CD14-positive monocyte (primary cell): ENCODE results near the gene PSMF1. TPM values are rescaled to one million over a fixed set of nuclear protein-coding genes. Genes with fewer than 3 reads are reported as not detected.

Experiments used
- DNase-seq, 3 donors: peaks; one replicate each; pipeline ENCODE4 v3.0.0-alpha.2; 2011 to 2022
- H2AFZ ChIP-seq: 2 replicates; pipeline ENCODE4 v1.6.0; 2012; ENCODE audit warnings: mild to moderate bottlenecking, low read depth, low read length, inconsistent platforms; ENCODE audit not compliant: insufficient read depth, poor library complexity, severe bottlenecking
- H3K27ac ChIP-seq, 2 donors: 1 replicate in 1 of 2; 2 replicates in 1 of 2; pipeline ENCODE4 v1.5.1; 2012 to 2013; ENCODE audit warnings: low read length in 2 of 2, control low read depth in 1 of 2, inconsistent platforms in 1 of 2, low read depth in 1 of 2, mild to moderate bottlenecking in 1 of 2
- H3K27me3 ChIP-seq, 2 donors: one replicate each; pipeline versions ENCODE4 v1.6.0 to v1.6.1; 2011 to 2013; ENCODE audit warnings: low read length in 2 of 2; ENCODE audit not compliant: control insufficient read depth in 2 of 2, insufficient read depth in 2 of 2
- H3K36me3 ChIP-seq, 2 donors: replicated peaks in 1 of 2; 1 replicate in 1 of 2; 2 replicates in 1 of 2; pipeline versions ENCODE4 v1.5.1 to v1.6.1; 2012 to 2013; ENCODE audit warnings: low read length in 2 of 2, control low read depth in 1 of 2, inconsistent platforms in 1 of 2, mild to moderate bottlenecking in 1 of 2; ENCODE audit not compliant: insufficient read depth in 2 of 2, control insufficient read depth in 1 of 2
- H3K4me1 ChIP-seq, 2 donors: 1 replicate in 1 of 2; 2 replicates in 1 of 2; pipeline versions ENCODE4 v1.5.1 to v1.6.1; 2012 to 2013; ENCODE audit warnings: low read length in 2 of 2, control low read depth in 1 of 2, inconsistent platforms in 1 of 2, mild to moderate bottlenecking in 1 of 2, moderate library complexity in 1 of 2; ENCODE audit not compliant: insufficient read depth in 2 of 2, control insufficient read depth in 1 of 2
- H3K4me2 ChIP-seq: replicated peaks from 2 replicates; pipeline ENCODE3; 2012; ENCODE audit warnings: low read length, moderate library complexity, mild to moderate bottlenecking; ENCODE audit not compliant: poor library complexity, severe bottlenecking; ENCODE audit errors: extremely low read depth
- H3K4me3 ChIP-seq, 3 experiments: fragments of 200-600 bp in 1 of 3; sonication (generic) in 1 of 3; replicated peaks in 1 of 3; 1 replicate in 2 of 3; 2 replicates in 1 of 3; pipeline ENCODE4 v1.5.1; 2011 to 2013; ENCODE audit warnings: low read length in 3 of 3, mild to moderate bottlenecking in 3 of 3, control low read depth in 2 of 3, low read depth in 2 of 3, inconsistent platforms in 1 of 3, moderate library complexity in 1 of 3
- H3K79me2 ChIP-seq: 2 replicates; pipeline ENCODE4 v1.6.0; 2012; ENCODE audit warnings: mild to moderate bottlenecking, control low read depth, inconsistent platforms, low read length, moderate library complexity; ENCODE audit not compliant: insufficient read depth
- H3K9ac ChIP-seq: 2 replicates; pipeline ENCODE4 v1.6.0; 2017; ENCODE audit warnings: low read length, mild to moderate bottlenecking; ENCODE audit not compliant: insufficient read depth, poor library complexity, severe bottlenecking
- H3K9me3 ChIP-seq, 2 donors: replicated peaks in 1 of 2; 1 replicate in 1 of 2; 2 replicates in 1 of 2; pipeline versions ENCODE4 v1.5.1 to v1.6.1; 2012 to 2013; ENCODE audit warnings: low read length in 2 of 2, control low read depth in 1 of 2; ENCODE audit not compliant: control insufficient read depth in 1 of 2, insufficient read depth in 1 of 2
- H4K20me1 ChIP-seq: 2 replicates; pipeline ENCODE4 v1.6.0; 2012; ENCODE audit warnings: mild to moderate bottlenecking, low read length, control low read depth, moderate library complexity; ENCODE audit not compliant: insufficient read depth
- H3K27ac Mint-ChIP-seq, 7 donors: one replicate each; pipeline ENCODE4 v1.8.0; 2020; ENCODE audit warnings: mild to moderate bottlenecking in 7 of 7, mixed read lengths in 7 of 7, moderate library complexity in 6 of 7, inconsistent platforms in 2 of 7
- H3K27me3 Mint-ChIP-seq, 3 donors: one replicate each; pipeline ENCODE4 v1.8.0; 2021 to 2022; ENCODE audit warnings: low read depth in 3 of 3, mild to moderate bottlenecking in 3 of 3, mixed read lengths in 3 of 3, moderate library complexity in 3 of 3, inconsistent platforms in 1 of 3
- H3K36me3 Mint-ChIP-seq, 2 donors: one replicate each; pipeline ENCODE4 v1.8.0; 2020; ENCODE audit warnings: mixed read lengths in 2 of 2, inconsistent platforms in 1 of 2, mild to moderate bottlenecking in 1 of 2
- H3K4me1 Mint-ChIP-seq: one replicate; pipeline ENCODE4 v1.8.0; 2020; ENCODE audit warnings: mild to moderate bottlenecking, mixed read lengths
- H3K4me3 Mint-ChIP-seq, 2 donors: one replicate each; pipeline ENCODE4 v1.8.0; 2020; ENCODE audit warnings: mild to moderate bottlenecking in 2 of 2, mixed read lengths in 2 of 2, moderate library complexity in 1 of 2
- H3K9me3 Mint-ChIP-seq, 7 donors: one replicate each; pipeline ENCODE4 v1.8.0; 2020 to 2022; ENCODE audit warnings: mixed read lengths in 7 of 7, mild to moderate bottlenecking in 6 of 7, moderate library complexity in 6 of 7, inconsistent platforms in 2 of 7
- WGBS: methylation state at CpG from one replicate; pipeline ENCODE4 v1.1.5; 2013; ENCODE audit warnings: missing lambda C conversion rate; ENCODE audit not compliant: insufficient coverage; 5-methylcytosine and 5-hydroxymethylcytosine counted together
- intact Hi-C, 2 donors: fragments of 100-400 bp; cut with micrococcal nuclease; formaldehyde crosslinking; loops; one replicate each; pipeline versions ENCODE4 v1.15.0 to v1.15.1; 2023
- polyA plus RNA-seq, 3 donors: library from polyadenylated mRNA; depleted of rRNA in 1 of 3; unstranded in 2 of 3; stranded (reverse) in 1 of 3; fragments of 300-500 nt in 2 of 3; fragments of >200 nt in 1 of 3; fragmentation: Illumina TruSeq in 2 of 3; gene quantifications; 1 replicate in 2 of 3; 2 replicates in 1 of 3; pipeline ENCODE4 v1.2.3, GENCODE V29; 2012 to 2021
- TF ChIP-seq, protein P1 (sequence below): fragments of 200-600 bp; IDR thresholded peaks from one replicate; pipeline ENCODE4 v1.8.0; 2022; ENCODE audit warnings: antibody characterized with exemption, mild to moderate bottlenecking

The PSMF1 gene
- polyA plus RNA-seq, 3 donors = 103 to 349 (median 138) TPM

DNA sequence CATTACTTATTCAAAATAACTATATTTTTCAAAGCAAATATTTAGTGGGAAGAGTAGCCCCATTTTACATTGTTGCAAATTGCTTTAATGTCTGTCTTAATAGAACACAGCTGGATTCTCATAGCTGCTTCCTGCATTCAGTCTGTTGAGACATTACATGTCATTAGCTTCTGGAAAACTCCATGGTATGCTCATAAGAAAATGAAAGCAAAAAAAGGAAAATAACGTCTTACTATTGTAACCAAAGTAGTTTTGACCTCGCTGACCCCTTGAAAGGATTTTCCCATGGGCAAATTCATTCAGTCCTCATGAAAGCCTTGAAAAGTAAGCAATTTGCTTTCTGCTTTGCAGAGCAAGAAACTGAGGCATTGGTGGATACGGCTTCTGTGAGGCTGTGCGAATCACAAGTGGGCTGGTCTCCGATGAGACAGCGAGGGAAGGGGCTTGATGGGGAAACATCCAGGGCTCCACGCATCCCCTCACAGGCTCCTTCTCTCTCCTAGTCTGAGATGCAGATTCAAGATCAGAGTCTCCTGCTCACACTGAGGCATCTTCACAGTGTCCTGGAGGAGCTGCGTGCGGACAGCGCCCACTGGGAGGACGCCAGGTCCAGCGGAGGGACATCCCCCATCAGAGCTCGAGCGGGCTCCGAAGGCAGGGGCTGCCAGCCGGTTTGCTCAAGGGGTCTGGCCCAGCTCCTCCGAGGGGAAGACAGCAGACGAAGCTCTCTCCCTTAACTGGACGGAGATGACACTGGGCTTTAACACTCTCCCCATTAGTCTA, 88.2 kb downstream of the PSMF1 start:
- H4K20me1 ChIP-seq = no peaks in the 10 kb centered on the region
- H3K36me3 ChIP-seq = no peaks in the 10 kb centered on the region
- H3K79me2 ChIP-seq = no peaks in the 10 kb centered on the region
- intact Hi-C loops = no loop called here
- Mint-ChIP-seq H3K36me3 (no peaks in the 10 kb centered on the region), H3K4me3 (no peak overlapping the region), H3K4me1 (peaks cover 5% of the 10 kb centered on the region), H3K27ac (no peak overlapping the region), H3K27me3 (peaks cover 1 to 8% (median 2%) of the 10 kb centered on the region in 3 donors), H3K9me3 (no peaks in the 10 kb centered on the region)
- no peak overlapping the region for H3K4me2 ChIP-seq
- no peak overlapping the region for H3K9ac ChIP-seq
- H3K27ac ChIP-seq = no peak overlapping the region
- no peak overlapping the region for H2AFZ ChIP-seq
- DNase-seq = no peak
- H3K4me1 ChIP-seq = no peaks in the 10 kb centered on the region
- H3K4me3 ChIP-seq = no peak overlapping the region
- TF ChIP-seq, protein P1, sequence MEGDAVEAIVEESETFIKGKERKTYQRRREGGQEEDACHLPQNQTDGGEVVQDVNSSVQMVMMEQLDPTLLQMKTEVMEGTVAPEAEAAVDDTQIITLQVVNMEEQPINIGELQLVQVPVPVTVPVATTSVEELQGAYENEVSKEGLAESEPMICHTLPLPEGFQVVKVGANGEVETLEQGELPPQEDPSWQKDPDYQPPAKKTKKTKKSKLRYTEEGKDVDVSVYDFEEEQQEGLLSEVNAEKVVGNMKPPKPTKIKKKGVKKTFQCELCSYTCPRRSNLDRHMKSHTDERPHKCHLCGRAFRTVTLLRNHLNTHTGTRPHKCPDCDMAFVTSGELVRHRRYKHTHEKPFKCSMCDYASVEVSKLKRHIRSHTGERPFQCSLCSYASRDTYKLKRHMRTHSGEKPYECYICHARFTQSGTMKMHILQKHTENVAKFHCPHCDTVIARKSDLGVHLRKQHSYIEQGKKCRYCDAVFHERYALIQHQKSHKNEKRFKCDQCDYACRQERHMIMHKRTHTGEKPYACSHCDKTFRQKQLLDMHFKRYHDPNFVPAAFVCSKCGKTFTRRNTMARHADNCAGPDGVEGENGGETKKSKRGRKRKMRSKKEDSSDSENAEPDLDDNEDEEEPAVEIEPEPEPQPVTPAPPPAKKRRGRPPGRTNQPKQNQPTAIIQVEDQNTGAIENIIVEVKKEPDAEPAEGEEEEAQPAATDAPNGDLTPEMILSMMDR = no peak
- WGBS = 95% methylated on average over 15 of the region's 19 CpGs
- no peaks in the 10 kb centered on the region for H3K27me3 ChIP-seq
- no peaks in the 10 kb centered on the region for H3K9me3 ChIP-seq

DNA sequence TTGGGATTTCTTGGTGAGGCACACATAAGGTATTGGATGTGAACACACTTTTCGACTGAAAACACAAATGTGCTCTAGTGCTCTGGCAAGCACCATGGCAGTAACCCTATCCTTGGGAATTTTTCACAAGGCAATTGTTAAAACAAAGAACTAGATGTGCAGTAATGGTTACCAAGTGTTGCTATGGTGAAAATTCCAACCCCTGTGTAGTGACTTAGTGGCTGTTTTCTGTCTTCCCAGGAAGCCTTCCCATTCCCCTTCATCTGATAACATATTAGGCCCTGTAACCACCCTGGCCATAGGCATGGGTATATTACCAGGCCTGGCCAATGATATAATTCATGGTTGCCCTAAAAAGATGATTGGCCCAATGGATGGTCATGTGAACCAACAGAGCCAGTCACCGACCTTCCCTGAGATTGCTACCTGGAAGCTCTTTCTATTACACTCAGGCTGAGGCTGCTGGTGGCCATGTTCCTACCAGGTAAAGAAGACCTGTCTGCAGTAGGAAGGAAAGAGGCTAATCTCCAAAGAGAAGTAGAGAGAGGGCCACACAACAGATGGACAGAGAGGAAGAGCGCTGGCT, 89.0 kb downstream of the PSMF1 start:
- Histone ChIP-seq H3K4me1 (no peaks in the 10 kb centered on the region), H3K36me3 (no peaks in the 10 kb centered on the region), H3K79me2 (no peaks in the 10 kb centered on the region), H3K4me3 (no peak overlapping the region), H3K27me3 (no peaks in the 10 kb centered on the region), H3K9me3 (no peaks in the 10 kb centered on the region), H4K20me1 (no peaks in the 10 kb centered on the region), H3K9ac (no peak overlapping the region), H3K27ac (no peak overlapping the region), H3K4me2 (no peak overlapping the region), H2AFZ (no peak overlapping the region)
- TF ChIP-seq, protein P1 = no peak
- Mint-ChIP-seq H3K27ac (no peak overlapping the region), H3K27me3 (peaks cover 2 to 11% (median 3%) of the 10 kb centered on the region in 3 donors), H3K4me3 (no peak overlapping the region), H3K36me3 (no peaks in the 10 kb centered on the region), H3K9me3 (no peaks in the 10 kb centered on the region), H3K4me1 (peaks cover 5% of the 10 kb centered on the region)
- intact Hi-C loops = no loop called here
- no peak for DNase-seq
- WGBS = 83% methylated on average over 1 of the region's 3 CpGs
